HG03025 (cell line): ENCODE data around the gene NFATC3.

ENCODE experiments used
- ATAC-seq: cut with Tn5 transposase; IDR thresholded peaks from one replicate; pipeline ENCODE4 v1.9.1; 2021; ENCODE audit warnings: mild to moderate bottlenecking, moderate library complexity; ENCODE audit not compliant: unreplicated experiment, low FRiP score

The NFATC3 gene

DNA sequence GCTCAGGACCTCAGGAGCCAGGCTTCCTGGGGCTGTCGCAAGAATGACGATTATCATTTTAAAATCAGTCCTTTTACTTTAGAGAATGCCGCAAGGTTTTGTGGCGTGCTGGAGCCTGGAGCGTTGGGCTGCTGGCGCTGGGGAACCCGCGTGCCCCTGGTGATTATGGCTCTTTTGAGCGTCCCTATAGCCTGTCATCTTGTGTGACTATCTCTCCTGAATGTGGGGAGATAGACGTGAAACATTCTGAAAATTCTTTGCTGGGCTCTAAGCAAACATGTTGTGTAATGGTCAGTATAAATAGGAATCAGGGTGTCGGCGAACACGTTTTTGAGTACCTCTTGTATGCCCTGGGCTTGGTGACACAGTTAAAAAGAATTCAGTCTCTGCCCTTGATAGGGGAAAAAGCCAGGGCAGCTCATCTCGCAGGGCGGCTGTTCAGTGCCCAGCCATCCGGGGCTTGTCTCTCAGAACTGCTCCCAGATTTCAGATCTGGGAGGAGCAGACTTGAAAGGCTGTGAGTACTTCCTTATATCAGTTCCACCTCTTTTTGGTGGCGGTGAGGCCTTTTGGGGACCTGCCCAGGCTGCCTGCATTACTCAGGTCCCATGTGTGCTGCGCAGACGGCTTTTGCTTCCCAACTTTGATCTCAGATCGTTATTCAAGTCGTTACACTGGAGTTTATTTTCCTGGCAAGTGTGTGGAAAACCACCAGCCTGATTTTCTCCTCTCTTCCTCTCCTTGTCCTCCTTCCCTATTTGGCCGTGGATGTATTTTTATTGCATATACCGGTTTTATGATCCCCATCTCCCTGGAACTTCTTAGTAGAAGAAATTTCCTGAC is 180.1 kb downstream of the NFATC3 start:
- peak; percentile 5 for ATAC-seq

DNA sequence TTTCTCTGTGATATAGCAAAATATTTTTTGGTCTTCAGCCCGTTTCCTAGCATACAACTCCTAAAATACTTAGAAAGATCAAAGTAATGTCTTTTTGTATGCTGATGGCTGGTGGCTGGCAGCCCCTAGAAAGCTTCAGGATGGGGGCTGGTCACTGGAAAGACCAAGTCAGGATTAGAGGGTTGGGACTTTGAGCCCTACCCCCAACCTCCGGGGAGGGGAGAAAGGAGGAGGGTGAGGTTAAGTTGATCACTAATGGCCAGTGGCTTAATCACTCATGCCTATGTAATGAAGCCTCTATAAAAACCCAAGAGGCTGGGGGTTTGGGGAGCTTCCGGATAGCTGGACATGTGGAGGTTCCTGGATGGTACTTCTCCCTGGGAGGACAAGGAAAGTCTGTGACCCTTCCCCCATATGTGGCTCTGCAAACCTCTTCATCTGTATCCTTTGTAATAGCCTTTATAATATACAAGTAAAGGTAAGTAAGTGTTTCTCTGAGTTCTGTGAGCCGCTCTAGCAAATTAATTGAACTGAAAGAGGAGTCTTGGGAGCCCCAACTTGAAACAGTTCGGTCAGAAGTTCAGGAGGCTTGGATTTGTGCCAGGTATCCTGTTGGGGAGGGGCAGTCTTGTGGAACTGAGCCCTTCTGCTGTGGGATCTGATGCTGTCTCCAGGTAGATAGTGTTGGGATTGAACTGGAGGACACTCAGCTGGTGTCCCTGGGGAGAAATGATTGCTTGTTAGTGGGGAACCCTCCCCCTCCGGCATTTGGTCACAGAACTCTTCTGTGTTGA is 182.6 kb downstream of the NFATC3 start:
- no peak for ATAC-seq

GRCh38 chr16:68269793-68270192 is 184.6 kb downstream of the NFATC3 start:
- no peak for ATAC-seq

GRCh38 chr16:68270353-68270752 is 185.2 kb downstream of the NFATC3 start:
- ATAC-seq, result no peak

- ATAC-seq, result no peak
Measured at GRCh38 chr16:68272507-68273209, 187.5 kb downstream of the NFATC3 start.

- no peak for ATAC-seq
Measured at GRCh38 chr16:68273459-68273858, 188.3 kb downstream of the NFATC3 start.

GRCh38 chr16:68273896-68274295 is 188.7 kb downstream of the NFATC3 start:
- no peak for ATAC-seq

DNA sequence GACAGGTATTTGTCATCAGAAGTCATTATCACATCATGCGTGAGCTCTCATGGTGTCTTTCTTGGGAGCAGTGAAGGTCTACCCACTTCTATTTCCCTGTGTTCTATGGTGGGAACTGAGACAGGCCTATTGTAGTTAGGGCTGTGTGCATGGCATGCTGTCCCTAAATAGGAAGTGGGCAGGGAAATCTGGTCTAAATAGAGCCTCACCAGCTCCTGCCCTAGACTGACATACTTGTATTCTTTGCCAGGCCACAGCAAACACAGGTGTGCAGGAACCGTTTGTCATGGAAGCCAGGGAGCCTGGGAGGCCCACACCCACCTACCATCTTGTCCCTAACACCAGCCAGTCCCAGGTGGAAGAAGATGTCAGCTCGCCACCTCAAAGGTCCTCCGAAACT is 189.3 kb downstream of the NFATC3 start:
- ATAC-seq, result no peak

GRCh38 chr16:68275611-68276191 is 190.5 kb downstream of the NFATC3 start:
- no peak for ATAC-seq

- ATAC-seq, result no peak
Measured at GRCh38 chr16:68276223-68276622, 191.1 kb downstream of the NFATC3 start.
